K562 (cell line): ENCODE results near the gene CCL8. TPM values are rescaled to one million over a fixed set of nuclear protein-coding genes. Genes with fewer than 3 reads are reported as not detected.
A peak's percentile ranks its signal among the peaks of the same experiment; 100 is the strongest.

Experiments
- ATAC-seq: fragments of 200-7000 bp; cut with Tn5 transposase; 3 replicates; pipeline ENCODE4 v1.9.1; 2020; ENCODE audit warnings: moderate library complexity
- BruUV-seq: library from RNA; stranded (reverse); fragments of 400-500 nt; replicated peaks from 2 replicates; lab custom pipeline; 2021; lab: Mats Ljungman, UMichigan
- CTCF ChIA-PET: fragments of 300-600 bp; formaldehyde crosslinking; extraction: SDS; loops from one replicate; lab custom pipeline; 2021; ENCODE audit warnings: low intra/inter-chr PET ratio; lab: Yijun Ruan, JAX
- POLR2A ChIA-PET: fragments of 300-600, 350-650 bp; sonication (Branson Sonifier 250); formaldehyde crosslinking; extraction: SDS; loops from one replicate; lab custom pipeline; 2021; ENCODE audit warnings: antibody characterized with exemption, inconsistent platforms; lab: Yijun Ruan, JAX
- DNase-seq, 4 experiments: peaks; one replicate each; pipeline versions ENCODE4 v3.0.0 to v3.0.0-alpha.2; 2011 to 2018; ENCODE audit warnings: low spot score in 3 of 4, mixed read lengths in 3 of 4; ENCODE audit errors: extremely low read depth in 1 of 4
- FAIRE-seq: peaks from 2 replicates; lab custom pipeline; 2011; peaks lifted over from hg19 to GRCh38; lab: Jason Lieb, UNC
- H2AFZ ChIP-seq: 2 replicates; pipeline ENCODE4 v1.6.0; 2011; ENCODE audit warnings: low read depth, low read length, control low read depth, inconsistent platforms
- H3K27ac ChIP-seq: fragments of 200-600 bp; 3 replicates; pipeline ENCODE4 v1.8.0; 2011; ENCODE audit warnings: low read depth, mild to moderate bottlenecking, control low read depth, inconsistent platforms, low read length, moderate library complexity, mixed read lengths; ENCODE audit errors: extremely low read depth
- H3K27me3 ChIP-seq, 2 experiments: fragments of 300-600 bp in 1 of 2; 2 replicates in 1 of 2; 3 replicates in 1 of 2; pipeline versions ENCODE4 v1.6.0 to v1.8.0; 2011; ENCODE audit warnings: inconsistent platforms in 2 of 2, low read length in 2 of 2, mild to moderate bottlenecking in 1 of 2, mixed read lengths in 1 of 2, moderate library complexity in 1 of 2; ENCODE audit not compliant: control insufficient read depth in 2 of 2, insufficient read depth in 2 of 2
- H3K36me3 ChIP-seq: fragments of 300-600 bp; 3 replicates; pipeline ENCODE4 v1.8.0; 2011; ENCODE audit warnings: mild to moderate bottlenecking, low read length, inconsistent platforms; ENCODE audit not compliant: control insufficient read depth, insufficient read depth
- H3K4me1 ChIP-seq, 2 experiments: fragments of 200-600 bp in 1 of 2; replicated peaks in 1 of 2; 2 replicates in 1 of 2; 3 replicates in 1 of 2; pipeline versions ENCODE4 v1.5.1 to v1.8.0; 2011; ENCODE audit warnings: inconsistent platforms in 2 of 2, low read length in 2 of 2, mild to moderate bottlenecking in 1 of 2, mixed read lengths in 1 of 2, moderate library complexity in 1 of 2; ENCODE audit not compliant: control insufficient read depth in 2 of 2, insufficient read depth in 2 of 2
- H3K4me2 ChIP-seq: 2 replicates; pipeline ENCODE4 v1.6.1; 2011; ENCODE audit warnings: low read length, control low read depth, inconsistent platforms, mixed read lengths; ENCODE audit not compliant: insufficient read depth
- H3K4me3 ChIP-seq: fragments of 200-600 bp; sonication (generic), shearing (Covaris generic); 2 replicates; pipeline ENCODE4 v1.5.1; 2016; ENCODE audit warnings: control low read depth, inconsistent platforms
- H3K79me2 ChIP-seq: fragments of 200-600 bp; 3 replicates; pipeline ENCODE4 v1.8.0; 2011; ENCODE audit warnings: low read length, inconsistent platforms; ENCODE audit not compliant: control insufficient read depth, insufficient read depth
- H3K9ac ChIP-seq, 2 experiments: 2 replicates each; pipeline versions ENCODE4 v1.6.0 to v1.6.1; 2011; ENCODE audit warnings: low read depth in 2 of 2, low read length in 2 of 2, control low read depth in 1 of 2, inconsistent platforms in 1 of 2, mild to moderate bottlenecking in 1 of 2, mixed read lengths in 1 of 2; ENCODE audit not compliant: insufficient read depth in 1 of 2
- H3K9me1 ChIP-seq: one replicate; pipeline ENCODE4 v1.6.0; 2011; ENCODE audit warnings: inconsistent platforms, mild to moderate bottlenecking, low read length, moderate library complexity; ENCODE audit not compliant: control insufficient read depth, insufficient read depth
- H3K9me3 ChIP-seq: replicated peaks from 2 replicates; pipeline ENCODE4 v1.5.1; 2011; ENCODE audit warnings: low read depth, low read length, inconsistent platforms; ENCODE audit not compliant: control insufficient read depth, insufficient read depth
- H4K20me1 ChIP-seq: replicated peaks from 2 replicates; pipeline ENCODE4 v1.6.1; 2011; ENCODE audit warnings: low read length, inconsistent platforms, mixed read lengths; ENCODE audit not compliant: control insufficient read depth, insufficient read depth
- HDAC2 ChIP-seq: fragments of 450-650 bp; IDR thresholded peaks from 2 replicates; pipeline ENCODE4 v1.6.1; 2016; ENCODE audit warnings: mild to moderate bottlenecking
- KDM5B ChIP-seq: fragments of 200-600 bp; sonication (generic); IDR thresholded peaks from 2 replicates; pipeline ENCODE4 v1.6.1; 2012; ENCODE audit warnings: low read depth, mild to moderate bottlenecking, moderate library complexity, low read length, control low read depth, inconsistent platforms; ENCODE audit not compliant: insufficient replicate concordance
- NCOA4 ChIP-seq: fragments of 450-650 bp; IDR thresholded peaks from 2 replicates; pipeline ENCODE4 v1.6.1; 2018; ENCODE audit warnings: mild to moderate bottlenecking; ENCODE audit not compliant: partially characterized antibody
- SPI1 ChIP-seq: IDR thresholded peaks from 2 replicates; pipeline ENCODE4 v1.6.1; 2011; ENCODE audit warnings: low read depth, low read length, control low read depth, borderline replicate concordance
- TCF3 ChIP-seq: sonication (generic); formaldehyde crosslinking; IDR thresholded peaks from 2 replicates; pipeline ENCODE4 v1.4.0; 2020; ENCODE audit warnings: mild to moderate bottlenecking, missing genetic modification reagents
- WGBS: fragments of 100-300 bp; shearing (Covaris generic); methylation state at CpG from one replicate; pipeline ENCODE4 v1.1.6; 2016; ENCODE audit warnings: low coverage, mixed read lengths; ENCODE audit not compliant: insufficient coverage; ENCODE audit errors: missing lambda C conversion rate; 5-methylcytosine and 5-hydroxymethylcytosine counted together
- in situ Hi-C: fragments of 300-500 bp; cut with MboI; formaldehyde crosslinking; loops from 4 replicates; pipeline ENCODE4 v1.15.0; 2018; ENCODE audit warnings: inconsistent platforms, mixed read lengths
- intact Hi-C: fragments of 100-400 bp; cut with micrococcal nuclease; formaldehyde crosslinking; loops from 2 replicates; pipeline ENCODE4 v1.14.2; 2022
- polyA plus RNA-seq, 8 experiments: library from polyadenylated mRNA; depleted of rRNA in 4 of 8; stranded (reverse) in 5 of 8; unstranded in 3 of 8; fragments of >200 nt; fragmentation: Nextera tagmentation in 2 of 8; fragmentation: Illumina TruSeq in 1 of 8; extraction: Ambion mirVana in 2 of 8; extraction: Trizol in 1 of 8; gene quantifications; 2 replicates each; pipeline versions ENCODE4 v1.2.1 to v1.2.3, GENCODE V29; 2011 to 2014; ENCODE audit warnings: inconsistent platforms in 1 of 8, missing spikeins in 1 of 8
- total RNA-seq, 7 experiments: library from RNA; depleted of rRNA in 6 of 7; stranded (reverse); fragments of >200 nt in 6 of 7; fragmentation: Illumina TruSeq in 2 of 7; extraction: Trizol in 2 of 7; gene quantifications; 2 replicates each; pipeline versions ENCODE4 v1.2.1 to v1.2.3, GENCODE V29; 2011 to 2021; ENCODE audit warnings: low replicate concordance in 1 of 7

Gene CCL8
- total and polyA plus RNA-seq, 9 of the 15 experiments (the other 6 are each of a cell fraction or from before 2014, with no cell fraction given): 0.06 TPM; not detected in 8

GRCh38 chr17:34366529-34367107, 47.4 kb downstream of the CCL8 start:
- 10% methylated on average over 4 of the region's 4 CpGs for WGBS
- H3K36me3 ChIP-seq: no peaks in the 10 kb centered on the region
- no peak for ATAC-seq
- in situ Hi-C loops (no loop called here), intact Hi-C loops (no loop called here)
- H3K27me3 ChIP-seq: peaks cover 0 to 6% of the 10 kb centered on the region in 2 experiments; a peak in 2 of 5 replicates
- no peaks in the 10 kb centered on the region for H3K9me1 ChIP-seq
- no peaks in the 10 kb centered on the region; a peak in 1 of 5 replicates for H3K4me1 ChIP-seq
- DNase-seq: no peak
- H4K20me1 ChIP-seq: no peaks in the 10 kb centered on the region
- POLR2A ChIA-PET: no interaction called here
- H3K9me3 ChIP-seq: no peaks in the 10 kb centered on the region
- TF ChIP-seq SPI1 (peak; percentile 72; the same call in 1 of the 2 replicates), KDM5B (no peak), HDAC2 (no peak), NCOA4 (no peak), TCF3 (no peak)
- no TSS peak for BruUV-seq
- CTCF ChIA-PET: no interaction called here
- no peak overlapping the region for H3K27ac ChIP-seq
- no peak overlapping the region for H3K9ac ChIP-seq
- H3K4me2 ChIP-seq: no peak overlapping the region
- no peak overlapping the region for H3K4me3 ChIP-seq
- FAIRE-seq: no peak
- no peaks in the 10 kb centered on the region for H3K79me2 ChIP-seq
- H2AFZ ChIP-seq: no peak overlapping the region
